HCT116 (cell line): ENCODE measurements around the gene PUSL1. TPM values are rescaled to one million over a fixed set of nuclear protein-coding genes. Genes with fewer than 3 reads are reported as not detected.

ENCODE experiments used
- ATAC-seq: fragments of 200-7000 bp; cut with Tn5 transposase; 2 replicates; pipeline ENCODE4 v1.9.1; 2020; ENCODE audit warnings: mild to moderate bottlenecking, moderate library complexity
- BruUV-seq: library from RNA; stranded (reverse); fragments of 400-500 nt; replicated peaks from 2 replicates; lab custom pipeline; 2021; lab: Mats Ljungman, UMichigan
- CTCF ChIA-PET: fragments of 300-600 bp; sonication (Branson Sonifier 250); formaldehyde crosslinking; loops from one replicate; lab custom pipeline; 2021; ENCODE audit warnings: antibody characterized with exemption; lab: Charles Lee
- POLR2A ChIA-PET: fragments of 300-600, 350-600 bp; sonication (Branson Sonifier 250); formaldehyde crosslinking; loops from one replicate; lab custom pipeline; 2021; ENCODE audit warnings: antibody characterized with exemption; lab: Charles Lee
- RAD21 ChIA-PET, 2 experiments: fragments of 300-600 bp; sonication (Branson Sonifier 250); formaldehyde crosslinking; loops; one replicate each; lab custom pipeline; 2023; ENCODE audit warnings: low total read pairs in 2 of 2; ENCODE audit not compliant: uncharacterized antibody in 2 of 2, unreplicated experiment in 2 of 2, low non-redundant PET in 1 of 2; lab: Charles Lee
- DNase-seq: peaks from one replicate; pipeline ENCODE4 v3.0.0-alpha.2; 2010; ENCODE audit warnings: low read depth, low spot score
- H2AFZ ChIP-seq: fragments of 200-600 bp; shearing (Covaris generic), sonication (generic); 2 replicates; pipeline ENCODE4 v1.6.1; 2017; ENCODE audit warnings: low read depth, mixed run types, mixed read lengths, antibody characterized with exemption, low read length; ENCODE audit not compliant: poor library complexity, severe bottlenecking
- H3K27ac ChIP-seq: 2 replicates; pipeline ENCODE4 v1.5.1; 2012; ENCODE audit warnings: low read depth, low read length
- H3K27me3 ChIP-seq: fragments of 200-600 bp; sonication (generic); 2 replicates; pipeline ENCODE4 v1.6.1; 2016; ENCODE audit warnings: mixed run types, low read length, mixed read lengths; ENCODE audit not compliant: insufficient read depth
- H3K36me3 ChIP-seq, 2 experiments: fragments of 200-500 bp in 1 of 2; fragments of 200-600 bp in 1 of 2; sonication (Bioruptor generic) in 1 of 2; sonication (generic) in 1 of 2; 2 replicates each; pipeline versions ENCODE4 v1.5.1 to v1.6.1; 2014 to 2016; ENCODE audit warnings: low read length in 2 of 2, inconsistent platforms in 1 of 2, mixed read lengths in 1 of 2, mixed run types in 1 of 2; ENCODE audit not compliant: insufficient read depth in 2 of 2, control insufficient read depth in 1 of 2
- H3K4me1 ChIP-seq, 2 experiments: fragments of 200-600 bp in 1 of 2; sonication (generic) in 1 of 2; 2 replicates each; pipeline versions ENCODE4 v1.5.1 to v1.6.1; 2012 to 2017; ENCODE audit warnings: low read length in 2 of 2, inconsistent platforms in 1 of 2, mild to moderate bottlenecking in 1 of 2, mixed read lengths in 1 of 2, mixed run types in 1 of 2, moderate library complexity in 1 of 2; ENCODE audit not compliant: insufficient read depth in 2 of 2, control insufficient read depth in 1 of 2
- H3K4me2 ChIP-seq: fragments of 200-600 bp; sonication (generic); 2 replicates; pipeline ENCODE4 v1.6.1; 2017; ENCODE audit warnings: mixed run types, low read length, mixed read lengths
- H3K4me3 ChIP-seq, 2 experiments: fragments of 200-600 bp in 1 of 2; sonication (generic) in 1 of 2; replicated peaks in 1 of 2; 2 replicates each; pipeline ENCODE4 v1.5.1; 2011 to 2016; ENCODE audit warnings: low read length in 2 of 2, control low read depth in 1 of 2, low read depth in 1 of 2, mild to moderate bottlenecking in 1 of 2, mixed read lengths in 1 of 2, mixed run types in 1 of 2
- H3K79me2 ChIP-seq: fragments of 200-600 bp; sonication (generic); 2 replicates; pipeline ENCODE4 v1.6.1; 2017; ENCODE audit warnings: mild to moderate bottlenecking, mixed run types, low read length, moderate library complexity, mixed read lengths; ENCODE audit not compliant: insufficient read depth
- H3K9ac ChIP-seq: fragments of 200-600 bp; sonication (generic); 2 replicates; pipeline ENCODE4 v1.6.1; 2016; ENCODE audit warnings: low read length, mixed read lengths
- H3K9me2 ChIP-seq: fragments of 200-600 bp; sonication (generic), shearing (Covaris generic); 2 replicates; pipeline ENCODE4 v1.6.1; 2017; ENCODE audit warnings: mixed run types, mild to moderate bottlenecking, moderate library complexity; ENCODE audit not compliant: insufficient read depth
- H3K9me3 ChIP-seq, 2 experiments: fragments of 200-500 bp in 1 of 2; fragments of 200-600 bp in 1 of 2; sonication (Bioruptor generic) in 1 of 2; sonication (generic) in 1 of 2; 2 replicates each; pipeline ENCODE4 v1.6.1; 2014 to 2017; ENCODE audit warnings: low read length in 2 of 2, mixed read lengths in 2 of 2, inconsistent platforms in 1 of 2, low read depth in 1 of 2, mild to moderate bottlenecking in 1 of 2, mixed run types in 1 of 2, moderate library complexity in 1 of 2; ENCODE audit not compliant: control insufficient read depth in 1 of 2, insufficient read depth in 1 of 2
- H4K20me1 ChIP-seq: fragments of 200-600 bp; sonication (generic), shearing (Covaris generic); 2 replicates; pipeline ENCODE4 v1.6.1; 2017; ENCODE audit warnings: mixed run types, mild to moderate bottlenecking, moderate library complexity; ENCODE audit not compliant: insufficient read depth
- CEBPB ChIP-seq: IDR thresholded peaks from 2 replicates; pipeline ENCODE4 v1.6.1; 2012; ENCODE audit warnings: low read depth
- EZH2phosphoT487 ChIP-seq: fragments of 200-600 bp; IDR thresholded peaks from 2 replicates; pipeline ENCODE4 v1.6.1; 2018; ENCODE audit warnings: antibody characterized with exemption, borderline replicate concordance
- MAX ChIP-seq: IDR thresholded peaks from 2 replicates; pipeline ENCODE4 v1.6.1; 2012
- POLR2A ChIP-seq: IDR thresholded peaks from 2 replicates; pipeline ENCODE4 v1.7.0; 2011; ENCODE audit warnings: borderline replicate concordance; ENCODE audit not compliant: insufficient read depth, insufficient read length; ENCODE audit errors: extremely low read depth
- POLR2AphosphoS5 ChIP-seq: IDR thresholded peaks from 2 replicates; pipeline ENCODE4 v1.6.1; 2011; ENCODE audit warnings: mild to moderate bottlenecking, low read depth, low read length, moderate library complexity
- SIN3A ChIP-seq: IDR thresholded peaks from 2 replicates; pipeline ENCODE4 v1.6.1; 2012; ENCODE audit warnings: low read depth
- SRF ChIP-seq: IDR thresholded peaks from 2 replicates; pipeline ENCODE4 v1.6.1; 2012; ENCODE audit warnings: low read depth
- TCF7L2 ChIP-seq: IDR thresholded peaks from 2 replicates; pipeline ENCODE4 v1.7.0; 2011; ENCODE audit warnings: borderline replicate concordance, inconsistent platforms; ENCODE audit not compliant: insufficient read depth, insufficient read length; ENCODE audit errors: extremely low read depth
- YY1 ChIP-seq: IDR thresholded peaks from 2 replicates; pipeline ENCODE4 v1.6.1; 2011; ENCODE audit warnings: low read length, low read depth, moderate library complexity, mild to moderate bottlenecking; ENCODE audit not compliant: insufficient replicate concordance; ENCODE audit errors: extremely low read depth
- ZFX ChIP-seq: fragments of 450-650 bp; IDR thresholded peaks from 2 replicates; pipeline ENCODE4 v1.6.1; 2017
- ZNF274 ChIP-seq: fragments of 200-500 bp; sonication (Bioruptor generic); IDR thresholded peaks from 2 replicates; pipeline ENCODE4 v1.6.1; 2014; ENCODE audit warnings: mild to moderate bottlenecking, low read depth, low read length, inconsistent platforms
- intact Hi-C: fragments of 100-400 bp; cut with micrococcal nuclease; formaldehyde crosslinking; loops from 2 replicates; pipeline ENCODE4 v1.10.0; 2022
- total RNA-seq: library from RNA; stranded (reverse); gene quantifications from one replicate; pipeline ENCODE4 v1.2.1, GENCODE V29; 2021; ENCODE audit not compliant: unreplicated experiment
- TF ChIP-seq, protein P1 (sequence below), 3 experiments: fragments of 200-600 bp in 1 of 3; sonication (generic) in 1 of 3; IDR thresholded peaks in 2 of 3; conservative IDR thresholded peaks in 1 of 3; 2 replicates each; pipeline ENCODE4 v1.5.1; 2012 to 2017; ENCODE audit warnings: low read depth in 2 of 3, low read length in 2 of 3, antibody characterized with exemption in 1 of 3, borderline replicate concordance in 1 of 3, control low read depth in 1 of 3, mild to moderate bottlenecking in 1 of 3, mixed read lengths in 1 of 3, mixed run types in 1 of 3, moderate library complexity in 1 of 3; ENCODE audit not compliant: insufficient read depth in 1 of 3

Gene PUSL1
- total RNA-seq, 1 experiment from 2014 or later = 47.2 TPM

GRCh38 chr1:1312450-1313314 is 4.3 kb downstream of the PUSL1 start:
- Histone ChIP-seq H3K9me2 (no peaks in the 10 kb centered on the region), H3K4me2 (no peak overlapping the region), H4K20me1 (peaks cover 3% of the 10 kb centered on the region; the same call in 1 of the 2 replicates), H3K27me3 (no peaks in the 10 kb centered on the region), H3K36me3 (peaks cover 19 to 39% of the 10 kb centered on the region in 2 experiments), H2AFZ (no peak overlapping the region), H3K4me3 (no peak overlapping the region), H3K9me3 (no peaks in the 10 kb centered on the region), H3K9ac (no peak overlapping the region), H3K4me1 (peaks cover 11 to 32% of the 10 kb centered on the region in 2 experiments), H3K27ac (peak overlapping the region; percentile 29; the same call in 1 of the 2 replicates), H3K79me2 (peaks cover 79% of the 10 kb centered on the region)
- no peak for DNase-seq
- ChIA-PET POLR2A (no interaction called here), CTCF (no interaction called here), RAD21 (no interaction called here)
- BruUV-seq = no TSS peak
- no peak for TF ChIP-seq MAX
- TF ChIP-seq SIN3A = no peak
- TF ChIP-seq POLR2AphosphoS5 = no peak
- TF ChIP-seq TCF7L2 = no peak
- no peak for TF ChIP-seq SRF
- TF ChIP-seq ZNF274 = no peak
- no peak for TF ChIP-seq YY1
- TF ChIP-seq CEBPB = no peak
- no peak for TF ChIP-seq POLR2A
- TF ChIP-seq, protein P1, sequence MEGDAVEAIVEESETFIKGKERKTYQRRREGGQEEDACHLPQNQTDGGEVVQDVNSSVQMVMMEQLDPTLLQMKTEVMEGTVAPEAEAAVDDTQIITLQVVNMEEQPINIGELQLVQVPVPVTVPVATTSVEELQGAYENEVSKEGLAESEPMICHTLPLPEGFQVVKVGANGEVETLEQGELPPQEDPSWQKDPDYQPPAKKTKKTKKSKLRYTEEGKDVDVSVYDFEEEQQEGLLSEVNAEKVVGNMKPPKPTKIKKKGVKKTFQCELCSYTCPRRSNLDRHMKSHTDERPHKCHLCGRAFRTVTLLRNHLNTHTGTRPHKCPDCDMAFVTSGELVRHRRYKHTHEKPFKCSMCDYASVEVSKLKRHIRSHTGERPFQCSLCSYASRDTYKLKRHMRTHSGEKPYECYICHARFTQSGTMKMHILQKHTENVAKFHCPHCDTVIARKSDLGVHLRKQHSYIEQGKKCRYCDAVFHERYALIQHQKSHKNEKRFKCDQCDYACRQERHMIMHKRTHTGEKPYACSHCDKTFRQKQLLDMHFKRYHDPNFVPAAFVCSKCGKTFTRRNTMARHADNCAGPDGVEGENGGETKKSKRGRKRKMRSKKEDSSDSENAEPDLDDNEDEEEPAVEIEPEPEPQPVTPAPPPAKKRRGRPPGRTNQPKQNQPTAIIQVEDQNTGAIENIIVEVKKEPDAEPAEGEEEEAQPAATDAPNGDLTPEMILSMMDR (IDR thresholded peaks at IDR 0.05 in 2 of 3, conservative IDR thresholded peaks at IDR 0.05 in 1 of 3; ENCODE audit: borderline replicate concordance in 1 of 3, insufficient read depth in 1 of 3, low read depth in 2 of 3, low read length in 2 of 3) = no peak
- no peak for TF ChIP-seq ZFX
- TF ChIP-seq EZH2phosphoT487 = no peak
- ATAC-seq = no peak
- intact Hi-C loops = no loop called here
